Prostate gland (tissue), 2 donors: Measurements from ENCODE around the gene TEX22. TPM values are rescaled to one million over a fixed set of nuclear protein-coding genes. Genes with fewer than 3 reads are reported as not detected.

Source experiments
- DNase-seq: peaks from one replicate; pipeline ENCODE4 v3.0.0-alpha.2; 2019; ENCODE audit warnings: low spot score
- H3K27ac ChIP-seq, 2 donors: fragments of 200-600 bp; sonication (generic); 2 replicates each; pipeline ENCODE4 v1.5.1; 2017 to 2019
- H3K27me3 ChIP-seq: fragments of 200-600 bp; sonication (generic); replicated peaks from 2 replicates; pipeline ENCODE4 v1.5.1; 2019; ENCODE audit not compliant: insufficient read depth
- H3K36me3 ChIP-seq, 2 donors: fragments of 200-600 bp; sonication (generic); 1 replicate in 1 of 2; 2 replicates in 1 of 2; pipeline versions ENCODE4 v1.5.1 to v1.8.1; 2017 to 2019
- H3K4me1 ChIP-seq: fragments of 200-600 bp; sonication (generic); replicated peaks from 2 replicates; pipeline ENCODE4 v1.5.1; 2019
- H3K4me3 ChIP-seq, 2 donors: fragments of 200-600 bp; sonication (generic); 2 replicates each; pipeline ENCODE4 v1.5.1; 2017 to 2019
- H3K9me3 ChIP-seq: fragments of 200-600 bp; sonication (generic); 2 replicates; pipeline ENCODE4 v1.5.1; 2017
- POLR2A ChIP-seq: fragments of 450-650 bp; IDR thresholded peaks from one replicate; pipeline ENCODE4 v1.6.1; 2016; ENCODE audit warnings: antibody characterized with exemption, mild to moderate bottlenecking
- POLR2AphosphoS5 ChIP-seq: sonication (generic); formaldehyde crosslinking; IDR thresholded peaks from one replicate; pipeline ENCODE4 v1.6.1; 2017; ENCODE audit warnings: antibody characterized with exemption
- WGBS: methylation state at CpG from one replicate; pipeline ENCODE4 v1.1.5; 2018; 5-methylcytosine and 5-hydroxymethylcytosine counted together
- intact Hi-C: fragments of 100-400 bp; cut with DNase I; formaldehyde crosslinking; loops from one replicate; pipeline ENCODE4 v1.14.2; 2022
- total RNA-seq, 2 donors: library from RNA; depleted of rRNA; stranded (reverse); fragments of >200 nt; gene quantifications; one replicate each; pipeline ENCODE4 v1.1.0, GENCODE V29; 2016
- TF ChIP-seq, protein P1 (sequence below), 4 experiments: fragments of 200-600 bp in 2 of 4; fragments of 450-650 bp in 2 of 4; sonication (generic) in 2 of 4; IDR thresholded peaks; 1 replicate in 3 of 4; 2 replicates in 1 of 4; pipeline ENCODE4 v1.5.1; 2016 to 2019; ENCODE audit warnings: antibody characterized with exemption in 4 of 4, mild to moderate bottlenecking in 2 of 4, moderate library complexity in 2 of 4

The TEX22 gene
- total RNA-seq, 2 donors from 2014 or later: 0.57 to 0.73 TPM

GRCh38 chr14:105355049-105355575 is 43.2 kb upstream of the TEX22 start:
- no peak for DNase-seq
- Histone ChIP-seq H3K4me3 (no peak overlapping the region), H3K4me1 (no peaks in the 10 kb centered on the region), H3K36me3 (peaks cover 0 to 5% of the 10 kb centered on the region in 2 donors), H3K27me3 (no peaks in the 10 kb centered on the region), H3K27ac (no peak overlapping the region), H3K9me3 (no peaks in the 10 kb centered on the region)
- intact Hi-C loops: no loop called here
- no peak for TF ChIP-seq POLR2A
- no peak for TF ChIP-seq POLR2AphosphoS5
- TF ChIP-seq, protein P1, sequence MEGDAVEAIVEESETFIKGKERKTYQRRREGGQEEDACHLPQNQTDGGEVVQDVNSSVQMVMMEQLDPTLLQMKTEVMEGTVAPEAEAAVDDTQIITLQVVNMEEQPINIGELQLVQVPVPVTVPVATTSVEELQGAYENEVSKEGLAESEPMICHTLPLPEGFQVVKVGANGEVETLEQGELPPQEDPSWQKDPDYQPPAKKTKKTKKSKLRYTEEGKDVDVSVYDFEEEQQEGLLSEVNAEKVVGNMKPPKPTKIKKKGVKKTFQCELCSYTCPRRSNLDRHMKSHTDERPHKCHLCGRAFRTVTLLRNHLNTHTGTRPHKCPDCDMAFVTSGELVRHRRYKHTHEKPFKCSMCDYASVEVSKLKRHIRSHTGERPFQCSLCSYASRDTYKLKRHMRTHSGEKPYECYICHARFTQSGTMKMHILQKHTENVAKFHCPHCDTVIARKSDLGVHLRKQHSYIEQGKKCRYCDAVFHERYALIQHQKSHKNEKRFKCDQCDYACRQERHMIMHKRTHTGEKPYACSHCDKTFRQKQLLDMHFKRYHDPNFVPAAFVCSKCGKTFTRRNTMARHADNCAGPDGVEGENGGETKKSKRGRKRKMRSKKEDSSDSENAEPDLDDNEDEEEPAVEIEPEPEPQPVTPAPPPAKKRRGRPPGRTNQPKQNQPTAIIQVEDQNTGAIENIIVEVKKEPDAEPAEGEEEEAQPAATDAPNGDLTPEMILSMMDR (IDR thresholded peaks at IDR 0.05): no peak
- 93% methylated on average over 27 of the region's 27 CpGs for WGBS

- H3K27ac ChIP-seq: no peak overlapping the region
- H3K36me3 ChIP-seq: peaks cover 0 to 5% of the 10 kb centered on the region in 2 donors
- intact Hi-C loops: no loop called here
- H3K4me3 ChIP-seq: no peak overlapping the region
- no peaks in the 10 kb centered on the region for H3K4me1 ChIP-seq
- DNase-seq: no peak
- 96% methylated on average over 22 of the region's 22 CpGs for WGBS
- TF ChIP-seq POLR2AphosphoS5 (no peak), POLR2A (no peak)
- TF ChIP-seq, protein P1 (IDR thresholded peaks at IDR 0.05): no peak
- no peaks in the 10 kb centered on the region for H3K9me3 ChIP-seq
- H3K27me3 ChIP-seq: no peaks in the 10 kb centered on the region
These were observed 42.3 kb upstream of the TEX22 start for GRCh38 chr14:105355850-105356604.

GRCh38 chr14:105356927-105357326 is 41.4 kb upstream of the TEX22 start:
- H3K27me3 ChIP-seq: no peaks in the 10 kb centered on the region
- H3K4me3 ChIP-seq: no peak overlapping the region
- H3K27ac ChIP-seq: no peak overlapping the region
- 79% methylated on average over 9 of the region's 9 CpGs for WGBS
- peaks cover 0 to 5% of the 10 kb centered on the region in 2 donors for H3K36me3 ChIP-seq
- no peak for TF ChIP-seq POLR2A
- TF ChIP-seq, protein P1 (IDR thresholded peaks at IDR 0.05): no peak
- no peak for TF ChIP-seq POLR2AphosphoS5
- no peaks in the 10 kb centered on the region for H3K4me1 ChIP-seq
- DNase-seq: no peak
- H3K9me3 ChIP-seq: no peaks in the 10 kb centered on the region
- intact Hi-C loops: no loop called here

- Histone ChIP-seq H3K36me3 (peaks cover 0 to 5% of the 10 kb centered on the region in 2 donors), H3K4me3 (no peak overlapping the region), H3K4me1 (no peaks in the 10 kb centered on the region), H3K9me3 (no peaks in the 10 kb centered on the region), H3K27me3 (no peaks in the 10 kb centered on the region), H3K27ac (no peak overlapping the region)
- TF ChIP-seq POLR2AphosphoS5: no peak
- TF ChIP-seq, protein P1 (IDR thresholded peaks at IDR 0.05): no peak
- TF ChIP-seq POLR2A: no peak
- DNase-seq: no peak
- WGBS: 92% methylated on average over 17 of the region's 17 CpGs
- intact Hi-C loops: no loop called here
These were observed 40.7 kb upstream of the TEX22 start for GRCh38 chr14:105357626-105358025.
